HEK293 (cell line): Measurements from ENCODE around the gene MAST2.
A peak's percentile ranks its signal among the peaks of the same experiment; 100 is the strongest.

Experiments used
- CTCF ChIA-PET: fragments of 350-600 bp; formaldehyde crosslinking; extraction: SDS; loops from one replicate; lab custom pipeline; 2021; ENCODE audit warnings: antibody characterized with exemption; lab: Yijun Ruan, JAX
- POLR2A ChIA-PET: fragments of 300-600 bp; formaldehyde crosslinking; extraction: SDS; loops from one replicate; lab custom pipeline; 2020; ENCODE audit warnings: antibody characterized with exemption, inconsistent platforms; lab: Yijun Ruan, JAX
- H3K27ac ChIP-seq: fragments of 200-500 bp; sonication (Bioruptor generic); 2 replicates; pipeline ENCODE4 v1.5.1; 2014; ENCODE audit warnings: low read depth, low read length, control low read depth, inconsistent platforms; ENCODE audit errors: extremely low read depth
- H3K36me3 ChIP-seq, 2 experiments: fragments of 200-500 bp in 1 of 2; sonication (Bioruptor generic) in 1 of 2; 1 replicate in 1 of 2; 2 replicates in 1 of 2; pipeline ENCODE4 v1.5.1; 2014 to 2017; ENCODE audit warnings: inconsistent platforms in 2 of 2, low read length in 2 of 2; ENCODE audit not compliant: control insufficient read depth in 2 of 2, insufficient read depth in 1 of 2
- H3K4me1 ChIP-seq: fragments of 200-500 bp; sonication (Bioruptor generic); 2 replicates; pipeline ENCODE4 v1.5.1; 2014; ENCODE audit warnings: mild to moderate bottlenecking, low read length, inconsistent platforms; ENCODE audit not compliant: control insufficient read depth, insufficient read depth
- H3K4me3 ChIP-seq: 2 replicates; pipeline ENCODE4 v1.5.1; 2011; ENCODE audit warnings: low read depth, mild to moderate bottlenecking, control low read depth, low read length, moderate library complexity
- H3K9me3 ChIP-seq: fragments of 200-500 bp; sonication (Bioruptor generic); 2 replicates; pipeline ENCODE4 v1.5.1; 2014; ENCODE audit warnings: low read depth, low read length, inconsistent platforms; ENCODE audit not compliant: control insufficient read depth, insufficient read depth
- GLIS2 ChIP-seq: fragments of 450-650 bp; formaldehyde crosslinking; IDR thresholded peaks from 2 replicates; pipeline ENCODE4 v1.5.1; 2016; ENCODE audit warnings: missing biosample characterization, missing genetic modification characterization
- HOXD13 ChIP-seq: sonication (generic); formaldehyde crosslinking; IDR thresholded peaks from 2 replicates; pipeline ENCODE4 v1.8.0; 2022; ENCODE audit warnings: missing genetic modification reagents, borderline replicate concordance
- INSM2 ChIP-seq: fragments of 450-650 bp; formaldehyde crosslinking; IDR thresholded peaks from 2 replicates; pipeline ENCODE4 v1.5.1; 2016; ENCODE audit warnings: missing biosample characterization, missing genetic modification characterization
- KLF10 ChIP-seq: fragments of 450-650 bp; IDR thresholded peaks from 2 replicates; pipeline ENCODE4 v1.5.1; 2018; ENCODE audit warnings: missing biosample characterization, mild to moderate bottlenecking, missing genetic modification characterization
- PRDM6 ChIP-seq: fragments of 450-650 bp; formaldehyde crosslinking; IDR thresholded peaks from 2 replicates; pipeline ENCODE4 v1.5.1; 2017; ENCODE audit warnings: missing biosample characterization, missing genetic modification characterization
- SALL2 ChIP-seq: fragments of 450-650 bp; formaldehyde crosslinking; IDR thresholded peaks from 2 replicates; pipeline ENCODE4 v1.5.0; 2017; ENCODE audit warnings: missing biosample characterization, mild to moderate bottlenecking, missing genetic modification characterization, borderline replicate concordance
- SCRT1 ChIP-seq: fragments of 450-650 bp; formaldehyde crosslinking; IDR thresholded peaks from 2 replicates; pipeline ENCODE4 v1.5.1; 2016; ENCODE audit warnings: missing biosample characterization, missing genetic modification characterization, borderline replicate concordance
- SCRT2 ChIP-seq: fragments of 450-650 bp; formaldehyde crosslinking; IDR thresholded peaks from 2 replicates; pipeline ENCODE4 v1.5.1; 2016; ENCODE audit warnings: missing biosample characterization, missing genetic modification characterization
- ZBTB26 ChIP-seq: fragments of 450-650 bp; formaldehyde crosslinking; optimal IDR thresholded peaks from 2 replicates; pipeline ENCODE3; 2016; ENCODE audit warnings: missing biosample characterization, mild to moderate bottlenecking, missing genetic modification characterization
- ZBTB48 ChIP-seq: fragments of 450-650 bp; formaldehyde crosslinking; IDR thresholded peaks from 2 replicates; pipeline ENCODE4 v1.5.1; 2016; ENCODE audit warnings: missing biosample characterization, missing genetic modification characterization
- ZBTB8A ChIP-seq: fragments of 450-650 bp; formaldehyde crosslinking; IDR thresholded peaks from 2 replicates; pipeline ENCODE4 v1.5.1; 2016; ENCODE audit warnings: missing biosample characterization, missing genetic modification characterization
- ZIC2 ChIP-seq: fragments of 450-650 bp; formaldehyde crosslinking; IDR thresholded peaks from 2 replicates; pipeline ENCODE4 v1.5.1; 2016; ENCODE audit warnings: missing biosample characterization, missing genetic modification characterization
- ZNF292 ChIP-seq: fragments of 450-650 bp; formaldehyde crosslinking; IDR thresholded peaks from 2 replicates; pipeline ENCODE4 v1.5.1; 2016; ENCODE audit warnings: low read depth, missing biosample characterization, missing genetic modification characterization, borderline replicate concordance
- ZNF473 ChIP-seq: fragments of 450-650 bp; formaldehyde crosslinking; IDR thresholded peaks from 2 replicates; pipeline ENCODE4 v1.5.1; 2017; ENCODE audit warnings: missing biosample characterization, missing genetic modification characterization
- ZNF488 ChIP-seq: fragments of 450-650 bp; formaldehyde crosslinking; IDR thresholded peaks from 2 replicates; pipeline ENCODE4 v1.5.1; 2016; ENCODE audit warnings: missing biosample characterization, missing genetic modification characterization
- ZNF521 ChIP-seq: fragments of 450-650 bp; formaldehyde crosslinking; IDR thresholded peaks from 2 replicates; pipeline ENCODE4 v1.5.1; 2017; ENCODE audit warnings: missing biosample characterization, mild to moderate bottlenecking, missing genetic modification characterization
- ZNF623 ChIP-seq: fragments of 450-650 bp; formaldehyde crosslinking; IDR thresholded peaks from 2 replicates; pipeline ENCODE4 v1.5.1; 2016; ENCODE audit warnings: missing biosample characterization, missing genetic modification characterization
- ZNF629 ChIP-seq: fragments of 450-650 bp; formaldehyde crosslinking; IDR thresholded peaks from 2 replicates; pipeline ENCODE4 v1.5.1; 2017; ENCODE audit warnings: missing biosample characterization, missing genetic modification characterization
- ZNF639 ChIP-seq: fragments of 450-650 bp; formaldehyde crosslinking; IDR thresholded peaks from 2 replicates; pipeline ENCODE4 v1.5.1; 2016; ENCODE audit warnings: missing biosample characterization, missing genetic modification characterization
- ZNF658 ChIP-seq: fragments of 450-650 bp; formaldehyde crosslinking; IDR thresholded peaks from 2 replicates; pipeline ENCODE4; 2016; ENCODE audit warnings: missing biosample characterization, missing genetic modification characterization
- ZNF664 ChIP-seq: fragments of 450-650 bp; formaldehyde crosslinking; IDR thresholded peaks from 2 replicates; pipeline ENCODE4 v1.5.1; 2016; ENCODE audit warnings: missing biosample characterization, missing genetic modification characterization
- ZNF830 ChIP-seq: fragments of 450-650 bp; IDR thresholded peaks from 2 replicates; pipeline ENCODE4 v1.5.0; 2018; ENCODE audit warnings: missing biosample characterization, missing genetic modification characterization, low read depth, mild to moderate bottlenecking, moderate library complexity
- ZSCAN4 ChIP-seq: fragments of 450-650 bp; formaldehyde crosslinking; IDR thresholded peaks from 2 replicates; pipeline ENCODE4 v1.5.1; 2017; ENCODE audit warnings: missing biosample characterization, missing genetic modification characterization
- TF ChIP-seq, protein P1 (sequence below): IDR thresholded peaks from 2 replicates; pipeline ENCODE4 v1.6.1; 2011; ENCODE audit warnings: mild to moderate bottlenecking, low read depth, low read length, borderline replicate concordance

MAST2 gene

GRCh38 chr1:46039571-46040052 is 236.2 kb downstream of the MAST2 start (continued):
- TF ChIP-seq, protein P1, sequence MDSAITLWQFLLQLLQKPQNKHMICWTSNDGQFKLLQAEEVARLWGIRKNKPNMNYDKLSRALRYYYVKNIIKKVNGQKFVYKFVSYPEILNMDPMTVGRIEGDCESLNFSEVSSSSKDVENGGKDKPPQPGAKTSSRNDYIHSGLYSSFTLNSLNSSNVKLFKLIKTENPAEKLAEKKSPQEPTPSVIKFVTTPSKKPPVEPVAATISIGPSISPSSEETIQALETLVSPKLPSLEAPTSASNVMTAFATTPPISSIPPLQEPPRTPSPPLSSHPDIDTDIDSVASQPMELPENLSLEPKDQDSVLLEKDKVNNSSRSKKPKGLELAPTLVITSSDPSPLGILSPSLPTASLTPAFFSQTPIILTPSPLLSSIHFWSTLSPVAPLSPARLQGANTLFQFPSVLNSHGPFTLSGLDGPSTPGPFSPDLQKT: no peak
- peak; percentile 76 for TF ChIP-seq ZNF623 (tag by site-specific recombination)
- TF ChIP-seq HOXD13 (CRISPR knock-in tag): no peak
- TF ChIP-seq ZNF488 (tag by site-specific recombination): no peak
- TF ChIP-seq ZNF292 (tag by site-specific recombination): no peak
- no peak for TF ChIP-seq ZNF664 (tag by site-specific recombination)
- TF ChIP-seq ZNF639 (tag by site-specific recombination): no peak
- TF ChIP-seq PRDM6 (tag by site-specific recombination): no peak; the same call in 1 of the 2 replicates
- no peak for TF ChIP-seq ZNF830 (tag by site-specific recombination)
- TF ChIP-seq ZNF658 (tag by site-specific recombination): no peak
- peak; percentile 74 for TF ChIP-seq SCRT1 (tag by site-specific recombination)
- TF ChIP-seq ZBTB48 (tag by site-specific recombination): no peak
- TF ChIP-seq ZNF521 (tag by site-specific recombination): no peak
- no peak for TF ChIP-seq SALL2 (tag by site-specific recombination)
- no peak for TF ChIP-seq ZNF473 (tag by site-specific recombination)
- 0 out of 2 replicates have a peak, but pooled peaks have one; percentile 35 for TF ChIP-seq KLF10
- TF ChIP-seq ZNF629 (tag by site-specific recombination): peak; percentile 21; the same call in 1 of the 2 replicates
- no peak for TF ChIP-seq ZBTB8A (tag by site-specific recombination)
- no peak for TF ChIP-seq ZIC2 (tag by site-specific recombination)
- TF ChIP-seq INSM2 (tag by site-specific recombination): no peak

DNA sequence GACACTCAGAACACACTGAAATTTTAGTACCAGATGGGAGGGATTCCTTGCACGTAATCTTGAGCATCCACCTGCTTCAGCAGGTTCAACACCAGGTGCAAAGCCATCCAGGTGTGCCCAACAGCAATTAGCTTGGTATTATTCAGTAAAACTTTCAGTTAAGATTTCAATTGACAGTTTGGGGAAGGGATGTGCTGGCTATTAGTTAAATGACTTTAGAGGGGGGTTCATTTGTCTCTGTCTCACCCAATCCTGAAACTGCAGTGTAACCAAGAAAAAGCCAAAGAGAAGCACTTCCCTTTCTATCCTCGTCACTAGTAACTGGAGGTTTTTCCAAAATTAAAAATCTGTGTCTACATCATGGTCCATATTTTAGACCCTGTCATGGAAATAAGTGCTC is 238.1 kb downstream of the MAST2 start:
- no peaks in the 10 kb centered on the region for H3K9me3 ChIP-seq
- H3K4me3 ChIP-seq: no peak overlapping the region
- ChIA-PET CTCF (interaction anchor here (0.6 to 2.0 kb wide), 2 partner anchors 182 to 190 kb away, joined by 3 to 7 read pairs; no protein-coding TSS in a partner anchor), POLR2A (interaction anchor here (0.6 to 1.5 kb wide), 3 partner anchors 27 to 216 kb away, joined by 3 to 5 read pairs (median 4); partner anchors contain the start of gene PIK3R3)
- peaks cover 7 to 44% of the 10 kb centered on the region in 2 experiments; a peak in 1 of 3 replicates for H3K36me3 ChIP-seq
- H3K27ac ChIP-seq: no peak overlapping the region
- H3K4me1 ChIP-seq: peaks cover 4% of the 10 kb centered on the region
- TF ChIP-seq SCRT2 (tag by site-specific recombination) (no peak), ZSCAN4 (tag by site-specific recombination) (no peak), ZNF830 (tag by site-specific recombination) (no peak), GLIS2 (tag by site-specific recombination) (no peak), ZBTB26 (no peak)
- TF ChIP-seq, protein P1: no peak
